NCI-H524 treated with DMSO at 0.1 percent for 48 hours (cell line): ENCODE results near the gene ISM1.
A peak's percentile ranks its signal among the peaks of the same experiment; 100 is the strongest.

Source experiments
- DNase-seq: peaks from one replicate; lab custom pipeline; 2025; lab: John Stamatoyannopoulos, UW

ISM1 gene

DNA sequence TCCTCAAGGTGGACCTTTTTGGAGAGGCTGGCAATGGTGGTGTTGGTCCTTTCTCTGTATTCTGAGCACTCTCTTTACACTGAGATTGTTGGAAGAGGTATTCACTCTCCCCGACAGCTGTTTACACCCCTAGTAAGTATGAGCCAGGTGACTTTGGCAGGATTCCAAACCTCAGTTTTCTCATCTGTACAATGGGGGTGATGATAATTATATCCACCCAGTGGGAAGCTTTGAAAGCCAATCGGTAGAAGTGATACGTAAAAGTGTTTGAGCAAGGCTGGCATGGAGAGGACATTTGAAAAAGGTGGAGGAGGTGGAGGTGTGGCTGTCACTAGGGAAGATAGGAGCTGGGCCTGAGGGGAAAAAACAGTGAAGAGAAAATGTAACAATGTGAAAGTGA lies 35.5 kb downstream of the ISM1 start:
- DNase-seq: no peak

DNA sequence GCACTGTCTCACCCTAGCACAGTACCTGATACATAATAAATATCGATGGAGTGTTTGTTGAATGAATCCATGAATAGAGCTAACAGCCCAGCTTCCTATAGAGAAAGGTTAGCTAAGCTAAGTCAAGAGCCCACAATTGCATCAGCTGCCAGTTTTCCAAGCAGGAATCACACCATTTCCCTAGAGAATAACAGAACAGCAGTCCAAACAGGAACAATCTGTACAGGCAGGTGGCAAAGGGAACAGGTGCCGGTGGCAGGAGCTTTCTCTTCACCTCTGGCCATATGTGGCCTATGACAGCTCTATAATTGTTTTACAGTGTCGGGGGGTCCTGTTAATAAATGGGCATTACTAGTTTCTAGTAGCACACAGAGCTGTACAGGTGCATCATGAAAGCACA lies 38.8 kb downstream of the ISM1 start:
- DNase-seq: peak; percentile 77

DNA sequence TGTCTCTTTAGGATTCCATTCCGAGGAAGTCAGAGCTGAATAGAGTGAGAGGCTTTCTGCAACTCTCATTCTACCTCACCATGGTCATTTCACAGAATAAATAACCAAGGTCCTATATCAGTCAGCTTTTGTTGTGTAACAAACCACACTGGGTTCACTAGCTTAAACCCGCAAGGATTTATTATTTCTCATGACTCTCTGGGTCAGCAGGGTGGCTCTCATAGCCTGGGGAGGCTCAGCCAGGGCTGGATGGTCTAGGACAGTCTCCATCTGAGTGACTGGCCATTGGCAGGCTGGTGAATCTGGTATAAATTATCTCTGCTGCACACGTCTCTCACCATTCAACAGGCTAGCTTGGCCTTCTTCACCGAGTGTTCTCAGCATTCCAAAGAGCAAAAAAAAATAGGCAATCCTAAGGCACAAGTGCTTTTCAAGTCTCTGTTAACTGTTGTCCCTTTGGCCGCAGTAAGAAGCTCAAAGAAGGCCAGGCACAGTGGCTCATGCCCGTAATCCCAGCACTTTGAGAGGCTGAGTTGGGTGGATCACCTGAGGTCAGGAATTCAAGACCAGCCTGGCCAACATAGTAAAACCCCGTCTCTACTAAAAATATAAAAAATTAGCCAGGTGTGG lies 39.7 kb downstream of the ISM1 start:
- DNase-seq: no peak

DNA sequence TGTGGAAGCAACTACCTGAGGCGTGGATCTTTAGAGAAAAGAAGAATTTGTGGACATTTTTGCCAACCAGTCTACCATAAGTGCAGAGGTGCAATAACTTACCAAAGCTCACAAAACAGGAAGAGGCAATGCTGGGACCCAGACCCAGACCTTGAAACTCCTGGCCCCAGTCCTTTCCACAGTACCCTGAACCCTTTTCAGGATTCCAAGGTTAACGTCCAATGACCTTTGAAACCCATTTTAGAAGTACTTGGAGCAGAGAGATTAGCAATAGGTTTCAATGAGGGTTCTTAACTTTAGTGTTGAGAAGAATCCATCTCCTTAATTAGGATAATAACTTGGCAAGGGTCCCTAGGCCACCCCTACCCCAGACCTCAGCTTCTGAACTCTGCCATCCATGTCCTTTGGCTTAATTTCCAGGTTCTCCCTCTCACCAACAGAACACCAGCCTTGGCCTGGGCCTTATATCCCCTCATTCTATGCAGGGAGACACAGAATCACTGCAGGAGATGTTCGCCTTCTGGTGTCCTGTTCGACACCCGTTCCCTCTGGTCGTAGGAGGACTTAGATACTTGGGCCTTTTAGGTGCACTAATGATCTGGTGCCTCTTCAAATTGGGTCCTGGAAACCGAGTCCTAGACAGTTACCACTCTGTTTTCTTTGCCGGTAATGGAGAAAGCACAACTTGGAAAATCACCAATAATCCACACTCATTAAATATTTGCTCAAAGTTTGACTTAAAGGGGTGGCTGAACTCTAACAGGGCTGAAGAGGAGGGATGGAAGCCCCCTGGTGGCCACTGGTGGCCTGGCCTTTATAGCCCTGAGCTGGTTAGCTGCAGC lies 40.6 kb downstream of the ISM1 start:
- peak; percentile 25 for DNase-seq

DNA sequence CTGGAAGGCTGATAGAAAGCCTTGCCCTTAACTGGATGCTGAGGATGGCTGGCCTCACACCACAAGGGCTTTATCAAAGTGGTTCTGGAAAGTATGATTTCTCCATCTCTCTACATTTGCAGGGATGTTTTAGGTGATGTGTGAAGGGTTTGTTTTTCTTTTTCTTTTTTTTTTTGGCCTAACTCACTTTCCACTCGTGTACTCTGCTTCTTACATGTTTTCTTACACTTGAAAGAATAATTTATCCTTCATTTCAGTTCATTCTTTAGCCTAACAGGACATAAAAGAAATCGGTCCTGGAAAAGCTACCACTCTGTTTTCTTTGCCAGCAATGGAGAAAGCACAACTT lies 41.2 kb downstream of the ISM1 start:
- no peak for DNase-seq

DNA sequence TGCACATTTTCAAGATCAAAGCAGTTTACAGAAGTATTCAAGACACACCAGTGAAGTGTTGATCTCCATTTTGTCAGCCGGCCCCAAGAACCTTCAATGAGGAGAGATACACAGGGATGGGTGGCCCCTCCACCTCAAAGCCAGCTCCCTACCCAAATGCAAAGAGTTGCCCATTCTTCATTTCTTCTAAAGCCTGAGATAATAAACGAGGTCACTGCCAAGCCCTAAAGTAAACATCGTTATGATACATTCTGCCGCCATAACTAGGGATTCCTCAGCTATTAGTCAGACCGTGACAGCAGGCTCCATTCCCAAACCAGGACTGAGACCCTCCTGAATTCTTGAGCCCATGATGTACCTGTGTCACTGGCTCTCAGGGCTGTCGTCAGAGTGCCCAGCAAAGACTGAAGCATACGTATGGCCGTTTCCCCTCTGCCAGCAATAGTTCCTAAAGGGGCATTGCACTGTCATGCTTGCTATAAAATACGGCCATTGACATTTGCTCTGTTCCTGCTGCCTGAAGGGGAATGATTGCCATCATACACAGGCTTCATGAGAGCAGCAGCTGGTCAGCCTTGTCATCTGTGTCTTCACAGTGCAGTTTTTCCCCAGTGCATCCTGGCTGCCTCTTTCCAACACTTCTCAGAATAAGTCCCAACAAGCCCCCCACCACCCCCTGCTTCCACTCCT lies 41.7 kb downstream of the ISM1 start:
- no peak for DNase-seq

DNA sequence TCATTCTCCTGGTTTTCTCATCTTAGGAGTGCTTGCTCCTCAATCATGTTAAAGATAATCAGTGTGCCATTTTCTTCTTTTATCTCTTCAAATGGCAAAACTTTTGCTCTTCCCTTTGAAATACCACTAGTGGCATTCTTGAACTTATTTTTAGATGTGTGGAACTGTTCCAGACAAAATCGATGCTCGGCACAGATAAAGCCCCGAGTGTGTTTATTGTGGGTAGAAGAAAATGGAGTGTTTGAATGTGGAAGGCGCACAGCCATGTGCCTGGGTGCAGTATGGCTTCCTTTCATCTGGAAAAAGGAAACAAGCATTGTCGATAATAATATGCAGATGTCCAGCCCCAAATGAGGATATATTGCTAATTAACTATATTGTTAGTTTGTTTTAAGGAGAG lies 42.4 kb downstream of the ISM1 start:
- no peak for DNase-seq

DNA sequence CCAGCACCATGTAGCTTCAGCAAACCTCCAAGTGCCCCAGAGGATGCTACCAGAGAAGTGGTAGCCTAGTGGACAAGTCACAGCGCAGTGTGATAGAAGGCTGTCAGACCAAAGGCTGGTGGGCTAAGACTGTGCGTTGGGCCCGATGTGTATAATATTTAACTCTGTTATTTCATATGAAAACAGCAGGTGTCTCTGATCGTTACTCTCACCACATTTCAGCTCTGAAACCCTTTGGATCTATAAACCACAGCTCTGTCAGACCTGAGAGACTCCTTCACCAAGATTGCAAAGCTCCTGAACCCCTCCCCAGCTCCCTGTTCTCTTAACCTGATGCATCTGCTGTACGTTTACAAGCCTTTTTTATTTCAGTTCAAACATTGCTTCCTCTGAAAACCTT lies 43.8 kb downstream of the ISM1 start:
- no peak for DNase-seq

DNA sequence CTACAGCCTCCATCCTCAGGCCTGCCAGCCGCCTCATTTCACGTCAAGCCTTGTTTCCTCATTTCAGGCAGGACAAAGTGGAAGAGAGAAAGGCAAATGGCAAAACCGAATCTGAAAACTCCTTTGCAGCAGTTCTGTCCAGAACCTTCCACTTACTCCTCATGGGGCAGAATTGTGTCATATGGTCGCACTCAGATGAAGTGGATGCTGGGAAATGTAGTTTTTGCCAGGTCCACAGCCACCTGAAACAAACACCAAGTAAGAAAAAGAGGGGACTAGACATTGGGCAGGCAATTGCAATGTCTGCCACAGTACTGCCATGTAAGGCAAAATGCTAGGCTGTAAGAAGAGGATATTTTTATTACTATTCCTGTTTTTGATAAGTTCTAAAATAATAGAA lies 44.9 kb downstream of the ISM1 start:
- DNase-seq: no peak

DNA sequence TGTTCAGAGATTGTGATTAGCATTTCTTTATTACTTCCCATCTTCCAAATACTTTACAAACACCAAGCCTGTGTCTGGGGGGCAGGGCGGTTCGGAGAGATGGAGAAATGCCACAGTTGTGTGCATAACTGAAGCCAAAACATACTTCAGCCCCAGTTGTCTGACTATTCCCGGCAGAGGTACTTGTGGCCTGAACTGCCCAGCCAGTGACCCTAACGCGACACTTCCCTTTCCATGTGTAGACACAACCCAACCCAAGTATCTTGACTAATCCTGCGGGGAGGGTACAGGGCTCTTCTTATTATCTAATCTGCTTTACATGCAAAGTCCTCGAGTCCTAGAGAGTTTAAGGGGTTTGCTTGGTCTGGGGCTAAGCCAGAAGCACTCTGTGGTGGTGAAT lies 46.2 kb downstream of the ISM1 start:
- DNase-seq: no peak

DNA sequence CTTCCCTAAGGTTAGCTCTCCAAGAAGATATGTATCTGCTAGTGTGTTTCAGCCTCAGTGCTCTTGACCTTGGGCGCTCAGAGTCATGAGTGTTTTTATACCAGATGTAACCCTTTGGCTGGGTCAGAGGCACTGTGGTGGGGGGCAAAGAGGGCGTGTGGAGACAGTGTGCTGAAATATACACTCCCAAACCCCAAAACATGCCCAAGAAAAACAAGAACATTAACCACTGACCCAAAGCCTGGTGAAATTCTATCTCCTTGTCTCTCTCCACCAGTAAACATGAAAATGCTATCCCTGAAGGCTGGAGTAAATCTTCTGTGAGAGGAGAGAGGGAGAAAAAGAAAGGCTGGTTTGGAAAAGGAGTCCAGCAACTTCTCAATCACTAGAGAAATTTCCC lies 47.9 kb downstream of the ISM1 start:
- no peak for DNase-seq

DNA sequence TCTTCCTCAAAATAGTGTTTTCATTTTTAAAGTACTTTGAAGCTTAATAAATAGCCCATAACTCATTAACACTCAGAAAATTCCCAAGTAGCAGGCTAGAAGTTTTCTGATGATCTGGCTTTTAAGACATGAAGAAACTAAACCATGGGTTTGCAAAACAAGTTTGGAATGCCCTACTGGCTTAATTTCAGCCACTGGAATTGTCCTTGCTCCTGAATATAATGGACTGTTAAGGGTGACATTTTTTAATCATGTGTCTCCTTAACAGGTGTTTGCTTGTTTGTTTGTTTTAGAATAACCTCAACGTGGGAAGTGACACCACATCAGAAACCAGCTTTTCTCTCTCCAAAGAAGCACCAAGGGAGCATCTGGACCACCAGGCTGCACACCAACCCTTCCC lies 49.1 kb downstream of the ISM1 start:
- no peak for DNase-seq

DNA sequence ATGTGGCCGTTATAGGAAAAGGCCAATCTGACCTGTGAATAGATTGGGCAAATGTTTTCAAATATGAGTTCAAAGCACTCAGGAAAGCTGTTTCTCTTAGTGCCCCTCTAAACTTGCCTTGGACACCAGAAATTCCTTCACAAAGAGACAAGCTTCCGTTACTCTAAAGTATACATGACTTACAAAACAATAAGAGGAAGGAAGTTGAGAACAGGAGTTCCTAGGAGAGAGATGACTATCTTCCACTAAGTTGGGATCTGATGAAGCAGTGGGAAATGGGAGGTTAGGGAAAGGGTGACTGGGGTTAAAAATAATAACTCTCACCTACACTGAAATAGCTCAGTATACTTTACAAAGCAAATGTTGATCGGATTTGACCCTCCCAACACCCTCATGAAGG lies 50.0 kb downstream of the ISM1 start:
- no peak for DNase-seq

DNA sequence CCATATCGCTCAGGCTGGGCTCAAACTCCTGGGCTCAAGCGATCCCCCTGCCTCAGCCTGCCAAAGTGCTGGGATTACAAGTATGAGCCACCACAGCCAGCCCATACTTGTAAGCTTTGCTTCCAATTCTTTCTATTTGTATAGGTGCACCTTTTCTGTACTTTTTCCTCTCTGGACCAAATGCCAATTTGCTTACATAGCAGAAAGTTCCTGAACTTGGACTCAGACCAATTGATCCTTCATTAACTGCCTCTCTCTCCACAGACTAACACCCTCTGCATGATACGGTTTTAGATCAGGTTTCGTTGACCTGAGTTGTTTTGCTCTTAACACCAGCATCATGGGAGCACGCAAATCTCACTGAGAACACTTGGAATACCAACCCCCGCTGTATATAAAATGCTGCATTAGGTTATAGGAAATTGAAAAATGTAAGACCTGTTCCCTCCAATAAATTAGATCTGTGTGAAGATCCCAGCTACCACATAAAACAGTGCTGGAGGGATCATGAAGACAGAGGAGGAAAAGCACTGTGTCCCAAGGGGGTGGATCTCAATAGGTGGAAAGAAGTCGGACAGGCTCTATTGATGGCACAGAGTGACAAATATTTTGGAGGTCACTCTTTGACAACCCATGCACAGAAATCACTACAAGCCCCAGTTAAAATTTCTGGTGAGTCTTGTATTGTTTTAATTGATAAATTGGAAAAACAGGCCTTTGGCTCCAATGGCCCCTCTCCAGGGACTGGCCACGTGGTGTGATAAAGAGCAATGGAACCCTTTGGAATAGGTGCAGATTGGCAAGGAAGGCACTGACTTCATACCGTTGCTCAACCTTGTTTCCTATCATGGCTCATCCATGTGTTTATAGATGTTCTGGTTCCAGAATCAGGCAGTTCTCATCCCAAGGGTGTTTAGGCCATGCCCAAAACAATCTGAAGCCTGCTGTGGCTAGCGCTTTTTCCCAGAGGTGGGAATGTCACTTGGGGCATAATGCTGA lies 51.2 kb downstream of the ISM1 start:
- DNase-seq: no peak

DNA sequence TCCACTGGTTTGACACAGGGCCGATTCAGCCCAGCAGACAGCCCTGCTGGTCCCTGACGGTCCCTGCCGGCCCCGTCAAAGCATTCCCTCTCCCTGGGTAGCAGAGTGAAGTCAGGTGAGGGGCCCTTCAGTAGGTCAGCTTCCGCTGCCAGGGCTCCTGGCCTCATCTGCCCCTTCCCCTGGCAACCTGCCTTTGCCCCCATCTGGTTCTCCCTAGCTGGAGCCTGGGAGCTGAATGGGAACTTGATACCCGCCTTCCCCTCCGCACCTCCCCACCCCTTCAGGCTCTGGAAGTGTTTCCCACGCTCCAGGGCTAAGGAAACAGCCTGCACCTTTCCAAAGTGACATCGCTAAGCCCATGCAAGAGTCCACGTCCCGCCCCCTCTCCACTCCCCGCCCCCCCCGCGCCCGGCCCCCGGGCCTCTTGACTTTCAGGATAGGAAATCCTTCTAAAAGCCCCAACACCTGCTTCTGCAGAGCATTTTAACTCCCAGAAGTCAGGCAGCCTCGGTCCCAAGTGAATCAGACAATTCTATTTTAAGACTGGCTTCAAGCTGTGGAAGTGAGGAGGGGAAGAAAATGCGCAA lies 53.3 kb downstream of the ISM1 start:
- DNase-seq: peak; percentile 95

DNA sequence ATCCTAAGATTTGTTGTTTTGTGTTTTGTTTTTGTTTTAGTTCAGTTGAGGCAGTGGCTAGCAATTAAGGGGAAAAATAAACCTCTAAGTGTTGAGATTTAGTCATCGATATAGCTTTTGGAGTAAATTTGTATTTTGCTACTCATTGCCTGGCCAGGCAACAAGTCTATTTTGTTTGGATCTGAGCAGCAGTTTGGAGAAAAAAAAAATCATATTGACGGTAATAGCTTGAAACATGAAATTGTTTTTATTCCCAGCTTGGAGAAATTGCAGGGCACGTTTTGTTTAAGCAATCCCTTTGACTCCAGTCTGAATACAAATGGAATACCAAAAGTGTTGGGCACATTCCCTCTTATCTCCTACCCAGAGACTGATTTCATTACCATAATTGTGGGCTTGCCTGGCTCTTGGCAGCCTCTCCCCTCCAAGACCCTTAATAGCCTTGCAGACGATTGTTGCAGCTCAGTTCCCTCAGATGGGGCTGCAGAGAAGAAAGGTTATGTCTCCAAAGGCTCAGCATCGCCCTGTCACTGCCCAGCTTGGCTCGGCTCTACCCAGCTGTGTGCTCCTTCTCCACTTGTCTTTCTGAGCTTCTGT lies 56.0 kb downstream of the ISM1 start:
- no peak for DNase-seq

DNA sequence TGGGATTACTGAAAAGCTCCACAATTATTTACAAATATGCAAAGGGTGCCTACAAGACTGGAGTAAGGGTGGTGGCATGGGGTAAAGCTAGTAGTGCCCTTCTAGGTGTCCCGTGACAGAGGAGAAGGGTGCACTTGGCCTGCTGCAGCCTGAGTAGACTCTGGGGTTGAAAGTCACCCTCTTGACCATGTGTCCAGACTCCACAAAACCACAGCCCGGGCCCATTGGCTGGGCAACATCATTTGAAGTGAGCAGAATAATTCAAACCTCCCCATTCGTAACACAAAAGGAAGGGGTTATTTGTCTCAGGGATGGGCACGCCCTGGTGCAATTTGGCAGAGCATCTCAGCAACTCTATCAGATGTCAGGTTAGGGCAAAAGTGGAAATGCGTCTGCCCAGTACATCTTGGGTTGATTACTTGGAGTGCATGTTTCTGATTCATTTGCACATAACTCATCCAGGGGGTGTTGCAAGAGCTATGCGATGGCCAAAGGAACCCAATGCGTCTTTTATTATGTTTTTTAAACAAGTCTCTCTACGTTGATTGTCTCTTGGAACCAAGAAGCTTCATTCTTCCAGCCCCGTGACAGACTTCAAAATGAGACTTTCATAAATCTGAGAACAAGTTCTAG lies 56.7 kb downstream of the ISM1 start:
- DNase-seq: no peak

DNA sequence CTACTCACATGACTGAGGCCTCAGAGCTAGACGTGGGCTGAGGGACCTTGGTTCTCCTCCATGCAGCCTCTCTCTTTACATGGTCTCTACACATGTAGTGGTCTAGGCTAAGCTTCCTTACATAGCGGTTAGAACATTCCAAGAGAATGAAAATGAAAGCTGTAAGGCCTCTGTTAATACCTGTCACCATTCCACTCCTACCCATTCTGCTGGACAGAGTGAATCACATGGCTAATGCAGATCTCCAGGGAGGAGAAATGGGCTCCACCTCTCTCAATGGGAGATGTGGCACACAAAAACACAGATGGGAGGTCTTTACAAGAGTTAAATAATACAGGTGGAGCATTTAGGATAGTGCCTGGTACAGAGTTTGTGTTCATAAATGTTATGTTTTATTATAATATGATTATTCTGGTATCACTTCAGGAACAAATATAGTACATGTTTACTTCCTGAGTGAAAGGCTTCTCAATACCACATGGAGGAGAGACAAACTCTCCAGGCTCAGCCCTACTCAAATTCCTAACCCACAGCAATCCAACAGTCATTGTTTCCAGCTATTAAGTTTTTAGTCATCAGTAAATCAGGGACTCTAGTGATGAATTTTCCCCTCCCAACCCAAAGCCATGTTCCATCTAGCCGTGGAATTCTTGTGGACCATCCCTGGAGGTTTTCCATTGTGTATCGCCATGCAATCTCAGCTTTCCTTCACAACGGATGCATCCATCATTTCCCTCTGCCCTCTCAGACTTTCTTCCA lies 57.9 kb downstream of the ISM1 start:
- DNase-seq: no peak

DNA sequence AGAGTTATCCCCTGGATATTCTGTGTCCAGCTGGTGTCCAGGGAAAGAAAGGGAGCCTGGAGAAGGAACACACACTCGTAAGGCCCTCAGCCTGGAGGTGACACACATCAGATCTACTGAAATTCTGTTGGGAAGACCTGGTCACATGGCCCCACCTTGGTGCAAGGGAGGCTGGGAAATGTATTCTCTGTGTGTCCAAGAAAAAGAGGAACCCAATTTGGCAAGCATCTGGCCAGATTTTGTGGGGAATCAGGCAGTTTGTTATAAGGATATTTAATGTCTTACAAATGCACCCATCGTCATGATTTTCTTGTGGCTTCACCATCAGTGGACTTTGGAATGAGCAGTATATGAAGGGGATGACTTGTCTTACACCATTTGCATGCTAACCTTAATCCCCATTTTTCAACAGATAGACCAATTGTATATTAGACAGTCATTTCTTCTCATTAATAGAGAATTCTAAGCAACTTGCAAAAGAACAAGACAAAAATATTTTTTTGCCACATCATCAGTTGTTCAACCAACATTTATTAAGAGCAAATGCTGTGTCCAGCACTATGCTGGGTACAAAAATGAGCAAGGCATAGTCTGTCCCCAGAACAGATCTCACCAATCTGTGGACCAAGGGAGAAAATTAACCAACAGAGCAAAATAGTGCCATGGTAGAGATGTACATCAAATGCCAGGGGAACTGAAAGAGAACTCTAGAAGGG lies 59.7 kb downstream of the ISM1 start:
- no peak for DNase-seq
